Measurements from ENCODE around the gene SLCO1B3. TPM values are rescaled to one million over a fixed set of nuclear protein-coding genes. Genes with fewer than 3 reads are reported as not detected.

SLCO1B3 gene
- total RNA-seq, 1 donor from 2014 or later, result not detected

DNA sequence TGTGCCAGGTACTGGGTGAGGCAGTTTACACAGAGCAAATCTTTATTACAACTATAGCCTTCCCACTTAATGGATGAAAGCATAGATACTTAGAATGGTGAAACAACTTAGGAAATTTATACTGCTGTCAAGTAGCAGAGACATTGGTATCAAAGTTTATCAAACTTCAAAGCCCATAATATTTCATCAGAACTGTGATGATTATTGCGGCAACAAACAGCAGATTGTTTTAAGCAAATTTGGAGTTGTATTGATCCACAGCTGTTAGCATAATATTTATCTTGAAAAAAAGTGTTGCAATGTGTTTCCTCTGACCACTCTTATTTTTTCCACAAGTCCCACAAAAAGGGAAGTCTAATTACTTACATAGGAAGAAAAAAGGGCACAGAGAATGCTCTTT is 2.0 kb upstream of the SLCO1B3 start:
- peaks cover 9% of the 10 kb centered on the region for H3K9me3 Mint-ChIP-seq (ENCODE audit: unreplicated experiment)

DNA sequence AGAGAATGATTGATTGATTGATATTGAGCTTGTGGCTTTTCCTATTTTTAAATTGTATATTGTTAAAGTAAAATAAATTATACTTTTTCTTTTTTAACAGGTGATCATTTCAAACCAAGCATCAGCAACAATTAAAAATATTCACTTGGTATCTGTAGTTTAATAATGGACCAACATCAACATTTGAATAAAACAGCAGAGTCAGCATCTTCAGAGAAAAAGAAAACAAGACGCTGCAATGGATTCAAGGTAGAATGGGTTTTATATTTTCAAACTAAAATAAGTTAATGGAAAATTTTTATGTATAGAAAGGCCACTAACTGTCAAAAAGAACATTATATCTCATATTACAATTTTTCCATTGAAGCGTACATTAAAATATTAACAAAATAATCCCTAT is 5.1 kb downstream of the SLCO1B3 start:
- no peaks in the 10 kb centered on the region for H3K4me1 Mint-ChIP-seq (ENCODE audit: low read depth, unreplicated experiment)
- H3K4me3 Mint-ChIP-seq (ENCODE audit: unreplicated experiment), result no peak overlapping the region
- H3K27me3 Mint-ChIP-seq (ENCODE audit: unreplicated experiment), result no peaks in the 10 kb centered on the region
- no peak for DNase-seq
- H3K9me3 Mint-ChIP-seq (ENCODE audit: unreplicated experiment), result peaks cover 1% of the 10 kb centered on the region
- H3K27ac Mint-ChIP-seq (ENCODE audit: unreplicated experiment), result no peak overlapping the region
- TF ChIP-seq, protein P1, sequence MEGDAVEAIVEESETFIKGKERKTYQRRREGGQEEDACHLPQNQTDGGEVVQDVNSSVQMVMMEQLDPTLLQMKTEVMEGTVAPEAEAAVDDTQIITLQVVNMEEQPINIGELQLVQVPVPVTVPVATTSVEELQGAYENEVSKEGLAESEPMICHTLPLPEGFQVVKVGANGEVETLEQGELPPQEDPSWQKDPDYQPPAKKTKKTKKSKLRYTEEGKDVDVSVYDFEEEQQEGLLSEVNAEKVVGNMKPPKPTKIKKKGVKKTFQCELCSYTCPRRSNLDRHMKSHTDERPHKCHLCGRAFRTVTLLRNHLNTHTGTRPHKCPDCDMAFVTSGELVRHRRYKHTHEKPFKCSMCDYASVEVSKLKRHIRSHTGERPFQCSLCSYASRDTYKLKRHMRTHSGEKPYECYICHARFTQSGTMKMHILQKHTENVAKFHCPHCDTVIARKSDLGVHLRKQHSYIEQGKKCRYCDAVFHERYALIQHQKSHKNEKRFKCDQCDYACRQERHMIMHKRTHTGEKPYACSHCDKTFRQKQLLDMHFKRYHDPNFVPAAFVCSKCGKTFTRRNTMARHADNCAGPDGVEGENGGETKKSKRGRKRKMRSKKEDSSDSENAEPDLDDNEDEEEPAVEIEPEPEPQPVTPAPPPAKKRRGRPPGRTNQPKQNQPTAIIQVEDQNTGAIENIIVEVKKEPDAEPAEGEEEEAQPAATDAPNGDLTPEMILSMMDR (IDR thresholded peaks at IDR 0.05; ENCODE audit: partially characterized antibody, unreplicated experiment), result no peak
- H3K36me3 Mint-ChIP-seq (ENCODE audit: unreplicated experiment), result peaks cover 5% of the 10 kb centered on the region

More for the DNA sequence above, 2.0 kb upstream of the SLCO1B3 start:
- Mint-ChIP-seq H3K27me3 (ENCODE audit: unreplicated experiment) (no peaks in the 10 kb centered on the region), H3K27ac (ENCODE audit: unreplicated experiment) (no peak overlapping the region), H3K4me3 (ENCODE audit: unreplicated experiment) (no peak overlapping the region), H3K4me1 (ENCODE audit: low read depth, unreplicated experiment) (no peaks in the 10 kb centered on the region), H3K36me3 (ENCODE audit: unreplicated experiment) (no peaks in the 10 kb centered on the region)
- TF ChIP-seq, protein P1 (IDR thresholded peaks at IDR 0.05; ENCODE audit: partially characterized antibody, unreplicated experiment), result no peak
- DNase-seq, result no peak

DNA sequence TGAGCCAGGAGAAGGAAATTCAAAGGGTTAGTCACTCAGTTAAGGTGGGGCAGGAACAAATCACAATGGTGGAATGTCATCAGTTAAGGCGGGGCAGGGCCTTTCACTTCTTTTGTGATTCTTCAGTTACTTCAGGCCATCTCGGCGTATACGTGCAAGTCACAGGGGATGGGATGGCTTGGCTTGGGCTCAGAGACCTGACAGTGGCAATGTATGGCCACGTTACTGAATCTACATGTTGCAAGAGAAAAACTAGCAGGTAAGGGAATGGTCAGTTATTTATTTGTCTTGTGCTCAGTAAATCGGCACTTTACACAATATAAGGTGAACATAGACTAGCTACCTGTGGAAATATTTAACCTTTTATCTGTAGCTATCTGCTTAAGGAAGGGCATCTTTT is 11.9 kb downstream of the SLCO1B3 start:
- Mint-ChIP-seq H3K36me3 (ENCODE audit: unreplicated experiment) (peaks cover 21% of the 10 kb centered on the region), H3K9me3 (ENCODE audit: unreplicated experiment) (peaks cover 3% of the 10 kb centered on the region), H3K27me3 (ENCODE audit: unreplicated experiment) (no peaks in the 10 kb centered on the region)

DNA sequence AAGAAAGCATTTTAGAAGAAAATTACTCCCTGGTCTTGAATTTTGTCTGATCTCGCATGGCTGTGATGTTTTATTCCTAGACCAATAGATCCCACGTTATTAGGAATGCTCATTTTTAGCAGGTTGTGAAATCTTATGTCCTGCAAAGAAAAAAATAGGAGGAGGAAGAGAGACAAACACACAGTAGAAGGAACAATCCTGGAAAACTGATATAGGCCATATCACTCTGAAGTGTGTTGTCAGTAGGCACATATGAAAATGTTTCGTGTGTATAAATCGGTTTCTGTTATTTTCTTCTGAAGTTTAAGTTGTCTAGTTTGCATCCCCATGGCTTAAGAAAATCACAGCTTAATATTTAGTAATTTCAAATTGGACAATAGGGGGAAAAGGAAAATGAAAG is 12.4 kb downstream of the SLCO1B3 start:
- Mint-ChIP-seq H3K27me3 (ENCODE audit: unreplicated experiment) (no peaks in the 10 kb centered on the region), H3K4me3 (ENCODE audit: unreplicated experiment) (no peak overlapping the region), H3K27ac (ENCODE audit: unreplicated experiment) (no peak overlapping the region), H3K9me3 (ENCODE audit: unreplicated experiment) (peaks cover 3% of the 10 kb centered on the region), H3K36me3 (ENCODE audit: unreplicated experiment) (peaks cover 21% of the 10 kb centered on the region), H3K4me1 (ENCODE audit: low read depth, unreplicated experiment) (no peaks in the 10 kb centered on the region)
- TF ChIP-seq, protein P1 (IDR thresholded peaks at IDR 0.05; ENCODE audit: partially characterized antibody, unreplicated experiment), result no peak
- no peak for DNase-seq

More for the DNA sequence above, 11.9 kb downstream of the SLCO1B3 start:
- Mint-ChIP-seq H3K4me1 (ENCODE audit: low read depth, unreplicated experiment) (no peaks in the 10 kb centered on the region), H3K4me3 (ENCODE audit: unreplicated experiment) (no peak overlapping the region), H3K27ac (ENCODE audit: unreplicated experiment) (no peak overlapping the region)
- TF ChIP-seq, protein P1 (IDR thresholded peaks at IDR 0.05; ENCODE audit: partially characterized antibody, unreplicated experiment), result no peak
- no peak for DNase-seq

DNA sequence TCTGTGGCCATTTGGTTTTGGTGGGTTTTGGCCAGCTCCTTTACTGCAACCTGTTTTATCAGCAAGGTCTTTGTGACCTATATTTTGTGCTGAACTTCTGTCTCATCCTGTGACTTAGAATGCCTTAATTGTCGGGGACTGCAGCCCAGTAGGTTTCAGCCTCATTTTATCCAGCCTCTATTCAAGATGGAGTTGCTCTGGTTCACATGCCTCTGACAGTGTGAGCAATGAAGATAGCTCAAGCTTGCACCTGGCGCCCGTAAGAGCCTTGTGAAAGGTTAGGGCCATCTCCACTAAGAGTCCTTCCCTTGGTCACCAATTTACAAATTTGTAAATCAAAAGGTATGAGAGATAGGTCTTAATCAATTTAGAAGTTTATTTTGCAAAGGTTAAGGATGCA is 19.4 kb downstream of the SLCO1B3 start:
- Mint-ChIP-seq H3K9me3 (ENCODE audit: unreplicated experiment) (no peaks in the 10 kb centered on the region), H3K27ac (ENCODE audit: unreplicated experiment) (no peak overlapping the region), H3K27me3 (ENCODE audit: unreplicated experiment) (no peaks in the 10 kb centered on the region), H3K4me3 (ENCODE audit: unreplicated experiment) (no peak overlapping the region), H3K36me3 (ENCODE audit: unreplicated experiment) (no peaks in the 10 kb centered on the region), H3K4me1 (ENCODE audit: low read depth, unreplicated experiment) (no peaks in the 10 kb centered on the region)
- TF ChIP-seq, protein P1 (IDR thresholded peaks at IDR 0.05; ENCODE audit: partially characterized antibody, unreplicated experiment), result no peak
- DNase-seq, result no peak

All from glutamatergic neuron (in vitro differentiated cells).